Measurements from ENCODE around the gene NDUFC2.

NDUFC2 gene

DNA sequence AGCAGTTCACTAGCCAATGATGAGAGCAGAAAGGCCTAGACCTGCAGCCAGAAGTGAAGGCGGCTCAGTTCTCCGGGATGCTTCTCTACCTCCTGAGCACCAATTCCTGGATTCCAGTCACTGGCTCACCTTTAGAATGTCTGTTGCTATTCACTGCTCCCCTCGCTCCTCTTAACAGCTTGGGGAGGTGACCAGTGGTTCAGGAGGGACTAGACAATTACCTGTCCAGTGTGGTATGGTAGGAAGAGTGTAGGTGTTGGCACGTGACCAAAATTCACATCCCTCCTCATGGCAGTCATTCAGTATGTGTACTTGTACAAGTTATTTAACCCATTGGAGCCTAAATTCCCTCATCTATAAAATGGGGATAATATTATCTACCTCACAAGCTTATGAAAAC lies 12.0 kb downstream of the NDUFC2 start:
- TF ChIP-seq, protein P1, sequence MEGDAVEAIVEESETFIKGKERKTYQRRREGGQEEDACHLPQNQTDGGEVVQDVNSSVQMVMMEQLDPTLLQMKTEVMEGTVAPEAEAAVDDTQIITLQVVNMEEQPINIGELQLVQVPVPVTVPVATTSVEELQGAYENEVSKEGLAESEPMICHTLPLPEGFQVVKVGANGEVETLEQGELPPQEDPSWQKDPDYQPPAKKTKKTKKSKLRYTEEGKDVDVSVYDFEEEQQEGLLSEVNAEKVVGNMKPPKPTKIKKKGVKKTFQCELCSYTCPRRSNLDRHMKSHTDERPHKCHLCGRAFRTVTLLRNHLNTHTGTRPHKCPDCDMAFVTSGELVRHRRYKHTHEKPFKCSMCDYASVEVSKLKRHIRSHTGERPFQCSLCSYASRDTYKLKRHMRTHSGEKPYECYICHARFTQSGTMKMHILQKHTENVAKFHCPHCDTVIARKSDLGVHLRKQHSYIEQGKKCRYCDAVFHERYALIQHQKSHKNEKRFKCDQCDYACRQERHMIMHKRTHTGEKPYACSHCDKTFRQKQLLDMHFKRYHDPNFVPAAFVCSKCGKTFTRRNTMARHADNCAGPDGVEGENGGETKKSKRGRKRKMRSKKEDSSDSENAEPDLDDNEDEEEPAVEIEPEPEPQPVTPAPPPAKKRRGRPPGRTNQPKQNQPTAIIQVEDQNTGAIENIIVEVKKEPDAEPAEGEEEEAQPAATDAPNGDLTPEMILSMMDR (IDR thresholded peaks at IDR 0.05; ENCODE audit: insufficient read depth, low read length, poor library complexity, severe bottlenecking) = no peak
- peaks cover 5% of the 10 kb centered on the region for H3K36me3 ChIP-seq (ENCODE audit: control insufficient read depth, insufficient read depth, low read length)
- H3K27me3 ChIP-seq (replicated peaks; ENCODE audit: control insufficient read depth, insufficient read depth, low read length) = no peaks in the 10 kb centered on the region
- no peak for DNase-seq (ENCODE audit: extremely low read depth, insufficient read length)
- H3K4me3 ChIP-seq (replicated peaks; ENCODE audit: low read depth, low read length) = no peak overlapping the region

DNA sequence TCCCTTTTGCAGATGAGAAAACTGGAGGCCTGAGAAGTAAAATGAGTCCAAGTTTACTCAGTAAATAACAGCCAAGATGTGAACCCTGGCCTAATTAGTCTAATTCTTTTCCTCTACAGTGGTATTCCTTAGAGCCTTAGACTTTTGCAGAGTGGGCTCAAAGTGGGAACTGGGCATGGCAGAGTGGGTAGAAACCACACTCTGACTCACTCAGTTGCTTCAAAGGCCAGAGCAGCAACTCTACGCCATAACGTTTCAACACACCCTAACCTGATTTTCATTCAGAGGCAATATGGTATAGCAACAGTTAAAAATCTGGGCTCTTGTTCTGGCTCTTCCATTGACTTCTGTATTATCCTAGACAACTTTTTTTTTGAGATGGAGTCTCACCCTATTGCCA lies 13.2 kb downstream of the NDUFC2 start:
- Histone ChIP-seq H3K36me3 (ENCODE audit: control insufficient read depth, insufficient read depth, low read length) (peaks cover 5% of the 10 kb centered on the region), H3K27me3 (replicated peaks; ENCODE audit: control insufficient read depth, insufficient read depth, low read length) (no peaks in the 10 kb centered on the region), H3K4me3 (replicated peaks; ENCODE audit: low read depth, low read length) (no peak overlapping the region)
- no peak for DNase-seq (ENCODE audit: extremely low read depth, insufficient read length)
- TF ChIP-seq, protein P1 (IDR thresholded peaks at IDR 0.05; ENCODE audit: insufficient read depth, low read length, poor library complexity, severe bottlenecking) = no peak

DNA sequence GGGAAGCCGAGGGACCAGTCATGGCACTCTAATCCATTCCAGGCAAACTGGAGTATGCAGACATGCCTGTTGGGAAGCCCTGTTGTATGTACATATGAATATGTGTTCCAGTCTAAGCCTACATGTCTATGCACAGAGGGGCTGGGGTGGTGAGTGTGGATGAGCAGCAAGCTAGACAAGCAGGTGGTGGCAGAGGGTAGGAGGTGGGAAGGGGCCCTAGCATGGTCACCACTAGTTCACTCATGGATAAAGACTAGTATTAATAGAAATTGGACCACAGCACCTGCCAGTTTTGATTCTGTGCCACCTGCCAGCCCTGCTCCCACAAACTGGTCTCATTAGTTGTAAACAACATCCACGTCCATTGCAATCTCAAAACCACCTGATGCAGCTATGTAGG lies 14.5 kb downstream of the NDUFC2 start:
- no peaks in the 10 kb centered on the region for H3K27me3 ChIP-seq (replicated peaks; ENCODE audit: control insufficient read depth, insufficient read depth, low read length)
- no peak overlapping the region for H3K4me3 ChIP-seq (replicated peaks; ENCODE audit: low read depth, low read length)
- H3K36me3 ChIP-seq (ENCODE audit: control insufficient read depth, insufficient read depth, low read length) = peaks cover 2% of the 10 kb centered on the region; the same call in 1 of the 2 replicates
- TF ChIP-seq, protein P1 (IDR thresholded peaks at IDR 0.05; ENCODE audit: insufficient read depth, low read length, poor library complexity, severe bottlenecking) = no peak
- no peak for DNase-seq (ENCODE audit: extremely low read depth, insufficient read length)

DNA sequence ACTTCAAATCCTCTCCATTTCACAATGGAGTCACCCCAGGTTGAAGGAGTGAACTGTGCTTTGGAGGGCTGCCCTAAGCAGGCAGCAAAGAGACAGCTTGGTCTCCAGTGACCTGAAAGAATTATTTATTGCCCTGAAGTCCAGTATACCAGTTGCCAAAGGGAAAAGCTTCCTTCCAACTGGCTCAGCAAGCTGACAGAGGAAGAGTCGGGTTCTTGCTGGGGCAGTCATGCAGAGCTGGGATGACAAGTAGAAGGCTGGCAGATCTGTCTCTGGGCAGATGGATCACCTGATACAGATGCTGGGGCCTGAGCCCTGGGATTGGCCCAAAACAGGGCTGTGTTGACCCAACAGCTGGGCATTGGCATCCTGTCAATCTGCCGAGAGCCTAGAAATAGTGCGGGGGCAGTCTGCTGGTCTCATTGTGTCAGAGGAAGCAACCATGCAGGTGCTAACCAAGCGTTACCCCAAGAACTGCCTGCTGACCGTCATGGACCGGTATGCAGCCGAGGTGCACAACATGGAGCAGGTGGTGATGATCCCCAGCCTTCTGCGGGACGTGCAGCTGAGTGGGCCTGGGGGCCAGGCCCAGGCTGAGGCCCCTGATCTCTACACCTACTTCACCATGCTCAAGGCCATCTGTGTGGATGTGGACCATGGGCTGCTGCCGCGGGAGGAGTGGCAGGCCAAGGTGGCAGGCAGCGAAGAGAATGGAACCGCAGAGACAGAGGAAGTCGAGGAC lies 16.1 kb downstream of the NDUFC2 start, which contains the start of gene THRSP:
THRSP (plus strand) TSS at position 422 of the 742 bp plus-strand sequence; CDS start at position 443, 21 bp downstream.
- no peak for DNase-seq (ENCODE audit: extremely low read depth, insufficient read length)
- TF ChIP-seq, protein P1 (IDR thresholded peaks at IDR 0.05; ENCODE audit: insufficient read depth, low read length, poor library complexity, severe bottlenecking) = no peak
- H3K36me3 ChIP-seq (ENCODE audit: control insufficient read depth, insufficient read depth, low read length) = 0 out of 2 replicates have a peak, but pooled peaks cover 2% of the 10 kb centered on the region
- no peaks in the 10 kb centered on the region for H3K27me3 ChIP-seq (replicated peaks; ENCODE audit: control insufficient read depth, insufficient read depth, low read length)
- H3K4me3 ChIP-seq (replicated peaks; ENCODE audit: low read depth, low read length) = no peak within 1 kb of the TSS

DNA sequence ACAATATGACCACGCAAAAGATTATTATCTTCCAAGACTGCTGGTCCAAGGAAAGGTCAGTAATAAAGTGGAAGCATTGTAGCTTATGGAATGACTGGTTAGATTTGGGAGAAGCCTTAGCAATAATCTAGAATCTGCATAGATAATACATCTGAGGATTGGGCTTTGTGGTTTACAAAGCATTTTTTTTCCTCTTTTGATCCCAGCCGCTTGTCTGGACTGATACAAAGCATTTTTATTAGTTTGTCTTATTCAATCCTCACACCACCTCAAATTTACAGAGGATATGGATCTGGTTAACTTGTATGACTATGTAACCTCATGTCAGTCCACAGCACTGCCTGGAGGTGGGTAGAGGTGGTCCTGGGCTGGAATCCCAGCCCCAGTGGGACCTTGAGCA lies 17.0 kb downstream of the NDUFC2 start:
- TF ChIP-seq, protein P1 (IDR thresholded peaks at IDR 0.05; ENCODE audit: insufficient read depth, low read length, poor library complexity, severe bottlenecking) = no peak
- Histone ChIP-seq H3K36me3 (ENCODE audit: control insufficient read depth, insufficient read depth, low read length) (0 out of 2 replicates have a peak, but pooled peaks cover 2% of the 10 kb centered on the region), H3K4me3 (replicated peaks; ENCODE audit: low read depth, low read length) (no peak overlapping the region), H3K27me3 (replicated peaks; ENCODE audit: control insufficient read depth, insufficient read depth, low read length) (no peaks in the 10 kb centered on the region)
- DNase-seq (ENCODE audit: extremely low read depth, insufficient read length) = no peak

All from GM06990 (cell line).